Activated T-helper 2 cell treated with anti-CD3 and anti-CD28 coated beads, Interferon-gamma antibody, Interleukin-2, Interleukin-4, amounts not matched to agents 10 μg/mL and 5 μg/mL and 100 μg/mL, durations not matched to agents 14 hours and 24 hours and 36 hours (primary cell): Measurements from ENCODE around the gene DCAF5. TPM values are rescaled to one million over a fixed set of nuclear protein-coding genes. Genes with fewer than 3 reads are reported as not detected.

Experiments used
- DNase-seq: peaks from one replicate; pipeline ENCODE4 v3.0.0; 2021; ENCODE audit warnings: low spot score
- H3K27ac Mint-ChIP-seq: one replicate; pipeline ENCODE4 v1.8.0; 2021; ENCODE audit warnings: mixed read lengths
- H3K27me3 Mint-ChIP-seq: one replicate; pipeline ENCODE4 v1.8.0; 2021; ENCODE audit warnings: low read depth, mixed read lengths
- H3K36me3 Mint-ChIP-seq: one replicate; pipeline ENCODE4 v1.8.0; 2021; ENCODE audit warnings: low read depth, mixed read lengths
- H3K4me1 Mint-ChIP-seq: one replicate; pipeline ENCODE4 v1.8.0; 2021; ENCODE audit warnings: low read depth, mixed read lengths
- H3K4me3 Mint-ChIP-seq: one replicate; pipeline ENCODE4 v1.8.0; 2021; ENCODE audit warnings: low read depth, mild to moderate bottlenecking, moderate library complexity, mixed read lengths
- H3K9me3 Mint-ChIP-seq: one replicate; pipeline ENCODE4 v1.8.0; 2021; ENCODE audit warnings: mixed read lengths
- intact Hi-C: fragments of 100-400 bp; cut with micrococcal nuclease; formaldehyde crosslinking; loops from one replicate; pipeline ENCODE4 v1.15.1; 2023
- total RNA-seq: library from RNA; stranded (reverse); gene quantifications from 2 replicates; pipeline ENCODE4 v1.2.3, GENCODE V29; 2022

The DCAF5 gene
- total RNA-seq, 1 donor from 2014 or later: 30.4 TPM

- H3K9me3 Mint-ChIP-seq: no peaks in the 10 kb centered on the region
- H3K4me1 Mint-ChIP-seq: peaks cover 28% of the 10 kb centered on the region
- intact Hi-C loops: loop anchor here (10.0 kb wide), 1 partner anchor 327 kb away; no protein-coding TSS in a partner anchor
- H3K27ac Mint-ChIP-seq: no peak overlapping the region
- H3K27me3 Mint-ChIP-seq: no peaks in the 10 kb centered on the region
- DNase-seq: no peak
- H3K36me3 Mint-ChIP-seq: peaks cover 10% of the 10 kb centered on the region
- H3K4me3 Mint-ChIP-seq: no peak overlapping the region
Observed at GRCh38 chr14:69137416-69137815, 15.5 kb downstream of the DCAF5 start.

- peaks cover 32% of the 10 kb centered on the region for H3K4me1 Mint-ChIP-seq
Observed at GRCh38 chr14:69135133-69135532, 17.8 kb downstream of the DCAF5 start.

GRCh38 chr14:69133206-69134125 is 19.5 kb downstream of the DCAF5 start:
- Mint-ChIP-seq H3K27me3 (no peaks in the 10 kb centered on the region), H3K4me1 (peaks cover 41% of the 10 kb centered on the region), H3K4me3 (no peak overlapping the region), H3K36me3 (peaks cover 8% of the 10 kb centered on the region), H3K27ac (no peak overlapping the region), H3K9me3 (no peaks in the 10 kb centered on the region)
- no peak for DNase-seq
- intact Hi-C loops: loop anchor here (10.0 kb wide), 1 partner anchor 331 kb away; no protein-coding TSS in a partner anchor

More at GRCh38 chr14:69135133-69135532, 17.8 kb downstream of the DCAF5 start:
- H3K36me3 Mint-ChIP-seq: peaks cover 10% of the 10 kb centered on the region
- H3K4me3 Mint-ChIP-seq: no peak overlapping the region
- no peak for DNase-seq
- H3K9me3 Mint-ChIP-seq: no peaks in the 10 kb centered on the region
- H3K27ac Mint-ChIP-seq: no peak overlapping the region
- intact Hi-C loops: loop anchor here (10.0 kb wide), 1 partner anchor 330 kb away; no protein-coding TSS in a partner anchor
- no peaks in the 10 kb centered on the region for H3K27me3 Mint-ChIP-seq

DNA sequence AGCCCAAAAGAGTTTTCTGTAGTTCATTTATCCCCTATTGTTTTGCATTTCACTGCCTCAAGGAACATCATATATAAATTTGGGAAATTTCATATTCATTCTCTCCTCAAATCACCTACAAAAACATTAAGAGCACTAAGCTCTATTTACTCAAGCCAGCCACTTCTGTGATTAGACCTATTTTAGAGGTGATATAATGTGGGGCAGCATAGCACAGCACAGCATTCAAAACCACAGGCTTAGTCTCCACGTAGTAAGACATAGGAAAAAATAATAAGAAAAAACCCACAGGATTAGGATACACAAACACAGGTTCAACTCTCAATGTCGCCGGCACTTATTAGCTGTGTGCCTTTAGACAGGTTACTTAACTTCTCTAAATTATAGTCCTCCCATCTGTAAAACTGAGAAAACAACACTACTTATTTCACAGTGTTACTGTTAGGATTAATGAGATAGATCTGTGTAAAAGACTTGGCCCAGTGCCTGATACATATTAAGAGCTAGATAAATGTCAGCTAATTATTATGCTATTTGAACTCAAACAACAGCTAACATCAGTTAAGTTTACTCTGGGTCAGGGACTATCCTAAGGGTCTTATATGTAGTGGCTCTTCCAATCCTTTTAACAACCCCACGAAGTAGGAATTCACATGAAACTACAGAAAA is 20.3 kb downstream of the DCAF5 start:
- no peak overlapping the region for H3K27ac Mint-ChIP-seq
- no peak for DNase-seq
- H3K36me3 Mint-ChIP-seq: peaks cover 6% of the 10 kb centered on the region
- H3K4me1 Mint-ChIP-seq: peaks cover 36% of the 10 kb centered on the region
- no peak overlapping the region for H3K4me3 Mint-ChIP-seq
- no peaks in the 10 kb centered on the region for H3K27me3 Mint-ChIP-seq
- intact Hi-C loops: loop anchor here (10.0 kb wide), 1 partner anchor 332 kb away; no protein-coding TSS in a partner anchor
- H3K9me3 Mint-ChIP-seq: no peaks in the 10 kb centered on the region

DNA sequence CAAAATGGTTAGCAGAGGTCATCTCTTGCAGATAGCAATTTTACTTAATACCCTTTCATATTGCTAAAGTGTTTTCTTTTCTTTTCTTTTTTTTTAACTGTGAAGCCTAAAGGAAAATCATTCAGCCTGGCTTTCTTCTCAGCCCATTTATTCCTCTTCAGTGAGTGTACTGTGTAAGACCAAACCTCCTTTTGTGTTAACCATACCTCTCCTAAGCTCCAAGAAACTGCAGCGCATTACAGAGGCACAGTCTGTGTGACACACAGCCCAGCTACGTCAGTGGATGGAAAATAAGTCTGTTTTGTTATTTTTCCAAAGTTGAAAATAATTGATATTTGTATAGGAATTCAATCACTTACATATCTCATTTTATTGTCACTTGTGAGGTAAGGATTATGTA is 21.7 kb downstream of the DCAF5 start:
- peaks cover 33% of the 10 kb centered on the region for H3K4me1 Mint-ChIP-seq

DNA sequence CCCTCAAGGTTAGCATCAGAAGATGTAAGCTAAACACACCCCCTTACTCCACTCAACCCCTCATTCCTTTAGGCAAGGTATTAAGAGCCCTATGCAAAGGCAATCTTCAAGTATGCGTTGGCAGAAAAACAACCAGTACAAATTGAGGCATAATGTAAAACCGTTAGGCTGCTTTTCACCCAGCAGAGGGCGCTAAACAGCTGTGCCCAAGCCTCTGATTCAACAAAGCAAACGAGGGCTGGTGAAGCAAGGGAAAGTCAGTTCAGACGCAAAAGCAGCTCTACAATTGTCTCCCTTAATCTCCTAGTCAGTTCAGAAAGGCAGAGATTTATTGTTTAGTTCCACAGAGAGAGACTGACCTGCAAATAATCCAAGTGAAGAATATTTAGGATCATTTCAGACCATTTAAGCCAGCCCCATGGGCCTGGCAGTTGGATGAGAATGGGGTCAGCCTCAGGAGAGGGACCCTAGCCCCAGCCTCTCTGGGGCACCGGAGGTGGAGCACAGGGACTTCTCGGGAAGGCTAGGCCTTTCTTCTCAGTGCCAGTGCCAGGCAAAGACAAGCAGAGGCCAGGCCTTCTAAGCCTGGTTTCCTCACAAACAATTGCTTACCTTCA is 23.5 kb downstream of the DCAF5 start:
- Mint-ChIP-seq H3K36me3 (no peaks in the 10 kb centered on the region), H3K4me3 (no peak overlapping the region), H3K27me3 (no peaks in the 10 kb centered on the region), H3K4me1 (peaks cover 33% of the 10 kb centered on the region), H3K9me3 (no peaks in the 10 kb centered on the region), H3K27ac (no peak overlapping the region)
- intact Hi-C loops: loop anchor here (2.0 to 5.0 kb wide), 2 partner anchors 61 to 113 kb away; partner anchors contain the start of gene EXD2
- DNase-seq: peak; percentile 49

More for the DNA sequence above, 21.7 kb downstream of the DCAF5 start:
- peaks cover 2% of the 10 kb centered on the region for H3K36me3 Mint-ChIP-seq
- H3K27ac Mint-ChIP-seq: no peak overlapping the region
- intact Hi-C loops: loop anchor here (10.0 kb wide), 1 partner anchor 334 kb away; no protein-coding TSS in a partner anchor
- DNase-seq: no peak
- H3K27me3 Mint-ChIP-seq: no peaks in the 10 kb centered on the region
- H3K9me3 Mint-ChIP-seq: no peaks in the 10 kb centered on the region
- H3K4me3 Mint-ChIP-seq: no peak overlapping the region

- intact Hi-C loops: no loop called here
- peaks cover 63% of the 10 kb centered on the region for H3K36me3 Mint-ChIP-seq
- H3K9me3 Mint-ChIP-seq: no peaks in the 10 kb centered on the region
- H3K27ac Mint-ChIP-seq: no peak overlapping the region
- DNase-seq: no peak
- no peaks in the 10 kb centered on the region for H3K27me3 Mint-ChIP-seq
- no peak overlapping the region for H3K4me3 Mint-ChIP-seq
- H3K4me1 Mint-ChIP-seq: peaks cover 20% of the 10 kb centered on the region
Observed at GRCh38 chr14:69118305-69118704, 34.6 kb downstream of the DCAF5 start.

- H3K4me1 Mint-ChIP-seq: peaks cover 18% of the 10 kb centered on the region
- no peaks in the 10 kb centered on the region for H3K27me3 Mint-ChIP-seq
- H3K9me3 Mint-ChIP-seq: no peaks in the 10 kb centered on the region
- H3K36me3 Mint-ChIP-seq: peaks cover 63% of the 10 kb centered on the region
- intact Hi-C loops: no loop called here
- no peak overlapping the region for H3K27ac Mint-ChIP-seq
- H3K4me3 Mint-ChIP-seq: no peak overlapping the region
- DNase-seq: no peak
Observed at GRCh38 chr14:69117020-69117767, 35.7 kb downstream of the DCAF5 start.

- Mint-ChIP-seq H3K27ac (no peak overlapping the region), H3K9me3 (no peaks in the 10 kb centered on the region), H3K4me1 (peaks cover 14% of the 10 kb centered on the region), H3K4me3 (no peak overlapping the region), H3K27me3 (no peaks in the 10 kb centered on the region), H3K36me3 (peaks cover 55% of the 10 kb centered on the region)
- intact Hi-C loops: no loop called here
- no peak for DNase-seq
Observed at GRCh38 chr14:69115407-69116185, 37.3 kb downstream of the DCAF5 start.

- intact Hi-C loops: no loop called here
- H3K36me3 Mint-ChIP-seq: peaks cover 54% of the 10 kb centered on the region
- no peak overlapping the region for H3K4me3 Mint-ChIP-seq
- peaks cover 13% of the 10 kb centered on the region for H3K4me1 Mint-ChIP-seq
- H3K27me3 Mint-ChIP-seq: no peaks in the 10 kb centered on the region
- H3K27ac Mint-ChIP-seq: no peak overlapping the region
- no peak for DNase-seq
- no peaks in the 10 kb centered on the region for H3K9me3 Mint-ChIP-seq
Observed at GRCh38 chr14:69114763-69115162, 38.2 kb downstream of the DCAF5 start.

DNA sequence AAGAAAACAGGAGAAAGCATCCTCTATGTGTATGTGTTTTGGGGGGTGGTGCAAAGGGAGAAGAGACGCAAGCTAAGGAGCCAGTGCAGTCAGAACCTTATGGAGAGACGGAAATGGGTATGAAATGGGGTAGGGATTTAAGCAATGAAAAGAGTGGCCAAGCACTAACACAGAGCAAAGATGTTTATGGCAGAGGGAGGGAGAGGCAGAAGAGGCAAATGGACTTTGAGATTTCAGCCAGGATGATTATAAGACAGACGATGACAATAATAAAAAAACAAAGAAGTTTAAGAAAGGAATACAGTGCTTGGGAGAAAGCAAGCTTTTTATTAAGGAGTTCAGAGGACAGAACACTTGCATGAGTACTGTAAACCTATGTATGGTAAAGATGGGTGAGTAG is 44.6 kb downstream of the DCAF5 start:
- Mint-ChIP-seq H3K9me3 (no peaks in the 10 kb centered on the region), H3K4me3 (no peak overlapping the region), H3K36me3 (peaks cover 30% of the 10 kb centered on the region), H3K27ac (no peak overlapping the region), H3K4me1 (no peaks in the 10 kb centered on the region), H3K27me3 (no peaks in the 10 kb centered on the region)
- no peak for DNase-seq
- intact Hi-C loops: no loop called here
